Lung (tissue), 12 donors: ENCODE results near the gene FNTB. TPM values are rescaled to one million over a fixed set of nuclear protein-coding genes. Genes with fewer than 3 reads are reported as not detected.

Source experiments
- ATAC-seq: fragments of 200-7000 bp; cut with Tn5 transposase; one replicate; pipeline ENCODE4 v1.9.1; 2020; ENCODE audit warnings: moderate number of reproducible peaks; ENCODE audit not compliant: insufficient read depth, low FRiP score
- DNase-seq, 3 donors: peaks; one replicate each; pipeline ENCODE4 v3.0.0-alpha.2; 2013 to 2017
- H3K27ac ChIP-seq, 2 donors: one replicate each; pipeline ENCODE4 v1.5.1; 2013; ENCODE audit warnings: mild to moderate bottlenecking in 2 of 2, moderate library complexity in 2 of 2, control low read depth in 1 of 2, inconsistent platforms in 1 of 2, low read depth in 1 of 2, low read length in 1 of 2
- H3K27me3 ChIP-seq, 3 donors: one replicate each; pipeline ENCODE4 v1.5.1; 2013; ENCODE audit warnings: low read length in 2 of 3; ENCODE audit not compliant: control insufficient read depth in 3 of 3, insufficient read depth in 3 of 3
- H3K36me3 ChIP-seq, 4 donors: one replicate each; pipeline ENCODE4 v1.5.1; 2013; ENCODE audit warnings: low read length in 4 of 4, mild to moderate bottlenecking in 1 of 4, moderate library complexity in 1 of 4; ENCODE audit not compliant: control insufficient read depth in 4 of 4, insufficient read depth in 4 of 4
- H3K4me1 ChIP-seq, 5 donors: one replicate each; pipeline ENCODE4 v1.5.1; 2013; ENCODE audit warnings: low read length in 5 of 5, mild to moderate bottlenecking in 2 of 5, moderate library complexity in 1 of 5; ENCODE audit not compliant: control insufficient read depth in 5 of 5, insufficient read depth in 5 of 5
- H3K4me3 ChIP-seq: one replicate; pipeline ENCODE4 v1.5.1; 2013; ENCODE audit warnings: mild to moderate bottlenecking, control low read depth, moderate library complexity
- H3K9ac ChIP-seq, 2 donors: one replicate each; pipeline ENCODE4 v1.5.1; 2013; ENCODE audit warnings: low read length in 2 of 2, control low read depth in 1 of 2; ENCODE audit not compliant: insufficient read depth in 1 of 2
- H3K9me3 ChIP-seq, 4 donors: one replicate each; pipeline ENCODE4 v1.5.1; 2013; ENCODE audit warnings: low read length in 3 of 4, mild to moderate bottlenecking in 1 of 4, moderate library complexity in 1 of 4; ENCODE audit not compliant: control insufficient read depth in 4 of 4, insufficient read depth in 3 of 4
- CTCF ChIP-seq: IDR thresholded peaks from 2 replicates; pipeline ENCODE4 v1.5.1; 2012; ENCODE audit warnings: mild to moderate bottlenecking; ENCODE audit errors: control extremely low read depth, extremely low read depth
- whole genome bisulfite sequencing, 2 donors: extraction: QIAGEN DNeasy Blood & Tissue Kit; methylation state at CpG; one replicate each; pipeline ENCODE4 v1.1.7; 2013; 5-methylcytosine and 5-hydroxymethylcytosine counted together
- polyA plus RNA-seq, 2 donors: library from polyadenylated mRNA; stranded (reverse); fragments of 200-250 nt; gene quantifications; one replicate each; pipeline ENCODE4 v1.2.1, GENCODE V29; 2013
- total RNA-seq, 2 donors: library from RNA; depleted of rRNA in 1 of 2; stranded (reverse); fragments of >200 nt in 1 of 2; gene quantifications; one replicate each; pipeline ENCODE4 v1.2.1, GENCODE V29; 2014 to 2021
- donor health status: control.
- donor health status: control.
- donor health status: Bipolar disorder and iron deficiency.
- donor health status: healthy.
- donor health status: DM: yes; HTN: yes; CAD: no.

FNTB gene
- total and polyA plus RNA-seq, 4 donors: 6.2 to 14.8 (median 10.8) TPM

- WGBS, 2 donors: 52 to 70% methylated on average over 3 of the region's 3 CpGs
- DNase-seq (no peak), ATAC-seq (no peak)
- H3K9me3 ChIP-seq: no peaks in the 10 kb centered on the region
- H3K4me1 ChIP-seq: peaks cover 0 to 12% (median 7%) of the 10 kb centered on the region in 5 donors
- no peak overlapping the region for H3K9ac ChIP-seq
- no peaks in the 10 kb centered on the region for H3K36me3 ChIP-seq
- no peak for TF ChIP-seq CTCF
- H3K27ac ChIP-seq: no peak overlapping the region
- H3K4me3 ChIP-seq: no peak overlapping the region
- H3K27me3 ChIP-seq: no peaks in the 10 kb centered on the region
Observed at GRCh38 chr14:64970041-64970440, 16.7 kb upstream of the FNTB start.

GRCh38 chr14:64970776-64971477, 15.8 kb upstream of the FNTB start:
- Histone ChIP-seq H3K9ac (peak overlapping the region; percentile 55 to 68), H3K9me3 (no peaks in the 10 kb centered on the region), H3K4me3 (peak overlapping the region; percentile 69), H3K27ac (no peak overlapping the region), H3K4me1 (peaks cover 0 to 12% (median 7%) of the 10 kb centered on the region in 5 donors), H3K27me3 (no peaks in the 10 kb centered on the region), H3K36me3 (no peaks in the 10 kb centered on the region)
- no peak for TF ChIP-seq CTCF
- WGBS, 2 donors: 61 to 67% methylated on average over 8 of the region's 8 CpGs
- ATAC-seq (no peak), DNase-seq (no peak)

- Histone ChIP-seq H3K4me1 (peaks cover 0 to 12% (median 7%) of the 10 kb centered on the region in 5 donors), H3K9me3 (no peaks in the 10 kb centered on the region), H3K27me3 (no peaks in the 10 kb centered on the region), H3K4me3 (peak overlapping the region; percentile 69), H3K27ac (no peak overlapping the region), H3K9ac (peak overlapping the region; percentile 55 to 68), H3K36me3 (no peaks in the 10 kb centered on the region)
- no peak for ATAC-seq
- DNase-seq: peak in 1 of 3 donors; percentile 13
- 2 to 4% methylated on average over 21 to 31 of the region's 31 CpGs for WGBS, 2 donors
- no peak for TF ChIP-seq CTCF
Observed at GRCh38 chr14:64971491-64971942, 15.2 kb upstream of the FNTB start.
